IPS DF 19.7 (cell line): Measurements from ENCODE around the gene KRTAP6-1.

Experiments
- DNase-seq: peaks from one replicate; pipeline ENCODE4 v3.0.0-alpha.2; 2013; ENCODE audit warnings: low read depth, low spot score

KRTAP6-1 gene

GRCh38 chr21:30613836-30614235 is at the start of gene KRTAP6-1:
KRTAP6-1 (minus strand) TSS chr21:30613930; CDS start chr21:30613904, 26 bp downstream.
- no peak for DNase-seq

DNA sequence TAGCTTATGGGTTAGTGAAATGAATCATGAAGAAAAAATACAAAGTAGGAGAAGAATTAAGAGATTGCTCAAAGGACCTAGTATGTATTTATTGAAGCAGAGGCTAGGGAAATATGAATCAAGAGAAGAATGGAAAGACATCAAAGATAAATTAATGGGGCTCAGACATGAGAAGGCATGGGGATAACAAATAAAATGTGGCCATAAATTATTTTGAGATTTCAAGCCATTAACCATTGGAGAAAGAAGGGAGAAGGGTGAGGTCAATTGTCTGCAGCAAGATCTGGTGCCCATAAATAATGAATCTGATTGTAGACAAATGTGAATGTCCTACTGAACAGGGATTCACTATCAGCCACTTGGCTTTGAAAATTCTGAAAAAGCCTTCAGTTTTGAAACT is 39.2 kb upstream of the KRTAP6-1 start:
- DNase-seq = no peak

DNA sequence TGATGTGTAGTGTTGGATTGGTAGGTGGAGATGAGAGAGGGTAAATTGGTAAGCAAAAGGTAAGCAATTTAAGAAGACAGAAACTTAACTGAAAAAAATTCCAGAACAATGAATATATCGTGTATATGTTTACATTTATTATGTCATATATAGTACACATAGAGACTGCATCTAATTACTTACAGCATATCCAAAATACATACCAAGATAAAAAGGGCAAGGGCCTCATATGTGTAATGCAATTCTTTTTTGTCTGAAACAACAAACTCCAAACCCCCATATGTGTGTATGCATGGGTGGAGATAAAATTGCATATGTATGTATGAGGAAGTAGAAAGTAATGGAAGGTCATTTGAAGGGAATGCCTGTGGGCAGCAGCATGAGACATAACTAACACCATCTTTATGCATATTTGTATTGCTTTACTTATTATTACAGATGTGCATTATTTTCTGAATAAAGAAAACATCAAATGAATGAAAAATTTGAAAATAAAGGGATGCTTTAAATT is 33.2 kb upstream of the KRTAP6-1 start:
- no peak for DNase-seq

- no peak for DNase-seq
Measured at GRCh38 chr21:30642564-30642963, 28.8 kb upstream of the KRTAP6-1 start, which contains the start of gene KRTAP20-3. KRTAP20-3 (plus strand) TSS chr21:30642864.

DNA sequence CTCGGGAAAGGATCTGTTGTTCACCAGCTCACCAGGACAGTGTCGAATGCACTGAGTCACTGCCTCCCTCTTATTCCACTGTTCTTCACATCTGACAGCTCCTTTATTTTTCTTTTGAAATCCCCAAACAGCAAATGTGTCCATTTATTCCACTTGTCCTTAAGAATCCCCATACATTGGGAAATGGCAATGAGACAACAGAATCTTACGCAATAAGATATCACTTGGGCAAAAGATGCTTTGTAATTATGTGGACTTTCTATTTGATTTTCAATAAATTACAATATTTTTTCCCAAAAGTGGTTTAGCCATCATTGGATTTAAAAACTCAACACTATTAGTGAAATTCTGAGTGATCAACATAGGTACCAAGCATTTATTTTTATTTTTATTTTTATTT is 25.0 kb upstream of the KRTAP6-1 start:
- no peak for DNase-seq

GRCh38 chr21:30634906-30635305 is 21.2 kb upstream of the KRTAP6-1 start, which contains the start of gene KRTAP20-2:
KRTAP20-2 (plus strand) TSS chr21:30635206; CDS start chr21:30635264, 58 bp downstream.
- DNase-seq = no peak

GRCh38 chr21:30629200-30629599 is 15.5 kb upstream of the KRTAP6-1 start:
- no peak for DNase-seq

DNA sequence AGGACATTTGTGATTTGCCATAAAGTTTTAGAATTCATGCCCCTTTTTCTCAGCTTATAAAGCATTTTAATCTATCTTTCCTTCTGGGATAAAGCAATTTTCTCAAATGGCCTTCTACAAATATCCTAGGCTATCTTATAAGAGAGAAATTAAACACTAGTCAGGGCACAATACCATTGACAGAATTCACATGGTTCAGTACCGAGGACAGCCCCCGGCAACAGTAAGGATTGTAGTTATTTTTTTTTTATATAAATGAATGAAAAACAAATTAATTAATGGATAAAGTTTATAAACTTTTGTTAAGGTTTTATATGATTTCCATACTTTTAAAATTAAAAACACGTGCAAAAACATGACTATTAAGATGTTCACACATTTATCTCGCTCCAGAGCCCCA is 14.4 kb upstream of the KRTAP6-1 start:
- DNase-seq = no peak

DNA sequence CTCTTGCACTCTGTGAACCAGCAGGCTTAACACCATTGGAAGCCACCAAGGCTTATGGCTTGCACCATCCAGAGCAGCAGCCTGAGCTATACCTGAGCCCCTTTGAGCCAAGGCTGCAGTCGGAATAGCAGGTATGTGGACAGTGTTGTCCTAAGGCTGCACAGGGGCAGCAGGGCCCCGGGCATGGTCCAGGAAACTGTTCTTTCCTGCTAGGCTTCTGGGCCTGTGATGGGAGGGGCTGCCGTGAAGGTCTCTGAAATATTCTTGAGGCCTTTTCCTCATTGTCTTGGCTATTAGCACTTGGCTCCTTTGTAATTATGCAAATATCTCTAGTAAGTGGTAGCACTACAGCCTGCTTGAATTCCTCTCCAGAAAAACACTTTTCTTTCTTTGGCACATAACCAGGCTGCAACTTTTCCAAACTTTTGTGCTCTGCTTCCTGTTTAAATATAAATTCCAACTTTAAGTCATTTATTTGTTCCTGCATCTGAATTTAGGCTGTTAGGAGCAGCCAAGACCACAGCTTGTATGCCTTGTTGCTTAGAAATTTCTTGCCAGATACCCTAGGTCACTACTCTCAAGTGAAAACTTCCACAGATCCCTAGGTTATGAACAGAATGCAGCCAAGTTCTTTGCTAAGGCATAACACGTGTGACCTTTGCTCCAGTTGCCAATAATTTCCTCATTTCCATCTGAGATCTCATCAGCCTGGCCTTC is 11.9 kb upstream of the KRTAP6-1 start:
- DNase-seq = no peak

DNA sequence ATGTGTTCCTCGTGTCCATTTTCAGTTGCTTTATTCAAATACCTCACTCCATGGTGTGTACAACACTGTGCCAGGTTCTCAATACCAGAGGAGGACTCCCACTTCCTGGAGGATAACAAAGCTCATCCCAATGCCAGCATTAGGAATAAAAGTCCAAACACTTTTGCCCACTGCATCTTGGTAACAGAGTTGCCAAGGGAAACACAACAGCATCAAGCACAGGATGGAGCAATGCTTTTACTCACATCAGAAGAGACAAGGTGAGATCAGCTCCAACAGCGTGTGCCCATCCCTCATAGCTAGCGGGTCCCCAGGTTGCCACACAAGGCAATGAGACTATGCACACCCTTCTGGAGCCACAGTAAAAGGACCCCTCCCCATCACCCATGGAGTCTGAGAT is 9.6 kb upstream of the KRTAP6-1 start:
- no peak for DNase-seq

- DNase-seq = no peak
Measured at GRCh38 chr21:30620522-30620921, 6.8 kb upstream of the KRTAP6-1 start, which contains the start of gene KRTAP20-4. KRTAP20-4 (plus strand) TSS chr21:30620627.

- DNase-seq = no peak
Measured at GRCh38 chr21:30620080-30620479, 6.3 kb upstream of the KRTAP6-1 start.

DNA sequence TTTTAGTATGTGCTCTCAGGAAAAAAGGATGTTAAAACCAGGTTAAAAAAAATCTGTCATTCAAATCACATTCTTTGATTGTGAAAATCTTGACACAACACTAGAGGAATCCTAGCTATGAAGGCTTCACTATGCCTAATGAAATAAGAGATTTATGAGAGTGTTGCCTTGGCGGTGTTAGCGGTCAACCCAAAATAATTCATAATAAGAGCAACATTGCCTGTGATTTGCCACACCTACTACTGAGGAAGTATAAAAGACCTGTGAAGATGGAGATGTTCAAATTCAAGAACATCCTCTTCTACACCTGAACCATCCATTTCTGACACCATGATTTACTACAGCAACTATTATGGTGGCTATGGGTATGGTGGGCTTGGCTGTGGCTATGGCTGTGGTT is 2.4 kb upstream of the KRTAP6-1 start, which contains the start of gene KRTAP20-1:
Gene KRTAP20-1 (plus strand): TSS at position 301 of the 400 bp plus-strand sequence. CDS start 30 bp downstream, at position 331.
- DNase-seq = no peak

- no peak for DNase-seq
Measured at GRCh38 chr21:30615199-30615598, 1.5 kb upstream of the KRTAP6-1 start.

DNA sequence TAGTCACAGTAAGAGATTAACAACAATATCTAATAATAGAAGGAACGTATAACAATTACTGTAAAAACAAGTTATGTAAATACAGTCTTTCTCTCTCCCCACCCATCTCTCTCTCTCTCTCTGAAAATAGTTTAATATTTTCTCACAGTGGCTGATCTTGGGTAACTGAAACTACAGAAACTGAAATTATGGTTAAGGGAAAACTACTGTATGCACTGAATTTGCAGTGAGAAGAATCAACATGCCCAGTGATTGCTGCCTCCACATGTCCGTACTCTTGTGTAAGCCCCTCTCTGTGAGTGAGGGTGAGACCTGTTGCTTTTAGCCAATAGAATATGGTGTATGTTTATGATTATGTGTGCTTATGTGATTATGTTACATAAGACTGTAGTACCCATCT is 1.6 kb downstream of the KRTAP6-1 start:
- no peak for DNase-seq

- no peak for DNase-seq
Measured at GRCh38 chr21:30605968-30606367, 7.8 kb downstream of the KRTAP6-1 start.

DNA sequence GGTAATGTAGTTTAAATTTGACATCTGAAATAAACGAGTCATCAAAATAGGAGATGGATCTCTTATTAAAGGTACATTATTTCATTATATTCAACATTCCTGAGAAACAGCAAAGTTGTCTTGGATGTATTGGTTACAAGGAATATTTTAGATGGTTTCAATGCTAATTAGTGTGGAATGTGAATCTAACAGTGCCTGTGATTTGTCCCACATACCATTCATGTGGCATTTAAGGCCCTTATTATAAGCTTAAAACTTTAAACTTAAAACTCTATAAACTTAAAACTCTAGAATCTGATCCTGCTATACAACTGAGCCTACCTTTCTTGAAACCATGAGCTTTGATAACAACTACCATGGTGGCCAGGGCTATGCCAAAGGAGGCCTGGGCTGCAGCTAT is 12.9 kb downstream of the KRTAP6-1 start, which contains the start of gene KRTAP22-1:
Gene KRTAP22-1 (plus strand): TSS at position 301 of the 400 bp plus-strand sequence.
- DNase-seq = no peak

GRCh38 chr21:30598802-30599201 is 14.9 kb downstream of the KRTAP6-1 start, which contains the start of gene KRTAP6-2:
KRTAP6-2 (minus strand) TSS chr21:30598902; CDS start chr21:30598874, 28 bp downstream.
- no peak for DNase-seq

DNA sequence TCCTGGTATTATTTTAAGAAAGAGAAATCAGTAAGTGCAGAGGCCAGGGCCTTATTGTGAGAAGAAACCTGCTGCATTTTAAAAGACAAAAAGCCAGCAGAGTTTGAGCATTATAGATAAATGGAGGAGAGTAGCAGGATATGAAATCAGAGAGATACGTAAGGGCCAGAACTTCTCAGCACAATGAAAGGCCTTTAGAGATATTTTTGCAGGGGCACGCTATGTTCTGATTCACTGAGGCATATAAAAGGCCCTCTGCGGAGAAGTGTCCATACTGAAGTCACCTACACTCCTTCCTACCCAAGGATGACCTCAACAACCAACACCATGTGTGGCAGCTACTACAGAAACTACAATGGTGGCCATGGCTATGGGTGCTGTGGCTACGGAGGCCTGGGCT is 21.6 kb downstream of the KRTAP6-1 start, which contains the start of gene KRTAP6-3:
Gene KRTAP6-3 (plus strand): TSS at position 301 of the 400 bp plus-strand sequence. CDS start 6 bp downstream, at position 307.
- no peak for DNase-seq

DNA sequence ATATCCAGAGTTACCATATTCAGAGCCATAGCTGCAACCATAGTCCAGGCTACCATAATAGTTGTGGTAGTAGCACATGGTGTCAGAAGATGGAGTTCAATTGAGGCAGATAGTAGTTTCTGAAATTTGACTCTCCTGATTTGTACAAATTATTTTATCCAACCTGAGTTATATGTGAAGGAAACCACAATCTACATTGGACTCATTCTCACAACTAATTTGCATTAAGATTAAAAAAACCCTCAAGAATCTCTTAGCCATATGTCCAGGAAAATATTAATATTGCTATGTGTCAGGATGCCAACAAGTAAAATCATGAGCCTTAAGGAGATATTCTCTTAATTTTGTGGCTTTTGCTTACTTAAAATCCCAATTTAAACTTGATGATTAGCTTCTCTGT is 23.4 kb downstream of the KRTAP6-1 start, which contains the start of gene KRTAP22-2:
Gene KRTAP22-2 (minus strand): TSS at position 101 of the 400 bp plus-strand sequence.
- no peak for DNase-seq

- DNase-seq = no peak
Measured at GRCh38 chr21:30582870-30583269, 30.9 kb downstream of the KRTAP6-1 start.

GRCh38 chr21:30580132-30580531 is 33.6 kb downstream of the KRTAP6-1 start:
- DNase-seq = no peak

DNA sequence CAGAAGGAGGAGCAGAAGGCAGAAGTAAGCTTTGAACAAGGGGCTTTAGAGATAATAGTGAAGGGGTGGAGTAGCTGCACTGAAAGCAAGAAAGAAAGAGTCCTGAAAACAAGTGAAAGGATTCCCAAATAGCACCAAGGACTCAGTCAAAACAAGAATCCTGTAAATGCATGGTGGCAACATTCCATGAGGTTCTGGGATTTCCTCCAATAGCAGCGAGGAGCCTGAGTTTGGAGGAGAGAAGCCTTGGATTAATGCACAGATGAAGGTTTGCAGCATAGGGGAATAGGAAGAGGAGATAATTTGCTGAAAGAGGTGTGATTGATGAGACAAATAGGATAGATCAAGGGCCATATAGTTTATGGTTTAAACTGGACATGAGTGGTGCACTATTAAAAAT is 34.4 kb downstream of the KRTAP6-1 start:
- DNase-seq = no peak
